GM18499 (cell line): ENCODE data around the gene ZSCAN16.

Experiments
- ATAC-seq: cut with Tn5 transposase; IDR thresholded peaks from one replicate; pipeline ENCODE4 v1.9.1; 2021; ENCODE audit warnings: moderate number of reproducible peaks; ENCODE audit not compliant: insufficient read depth, unreplicated experiment

ZSCAN16 gene

GRCh38 chr6:28167068-28167467 is 42.7 kb downstream of the ZSCAN16 start:
- ATAC-seq: no peak

- ATAC-seq: no peak
Observed at GRCh38 chr6:28167926-28168325, 43.5 kb downstream of the ZSCAN16 start.

DNA sequence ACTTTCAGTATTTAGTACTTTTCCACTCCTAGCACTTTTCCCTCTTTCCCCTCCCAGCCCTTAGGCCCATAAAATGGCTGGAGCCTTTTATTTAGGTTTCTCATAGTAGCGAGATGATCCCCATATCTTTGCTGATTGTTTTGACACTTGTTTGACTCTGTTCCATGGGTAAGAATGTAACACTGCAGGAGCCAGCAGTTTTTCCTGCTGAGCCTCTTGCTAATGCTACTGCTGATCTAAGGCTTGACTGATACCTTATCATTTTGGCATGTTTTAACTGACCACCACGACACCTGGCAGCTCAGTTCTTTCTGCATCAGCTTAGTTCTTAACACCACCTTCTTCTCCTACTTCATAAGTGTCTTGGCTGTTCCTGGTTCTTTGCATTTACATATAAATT is 46.9 kb downstream of the ZSCAN16 start:
- ATAC-seq: no peak

DNA sequence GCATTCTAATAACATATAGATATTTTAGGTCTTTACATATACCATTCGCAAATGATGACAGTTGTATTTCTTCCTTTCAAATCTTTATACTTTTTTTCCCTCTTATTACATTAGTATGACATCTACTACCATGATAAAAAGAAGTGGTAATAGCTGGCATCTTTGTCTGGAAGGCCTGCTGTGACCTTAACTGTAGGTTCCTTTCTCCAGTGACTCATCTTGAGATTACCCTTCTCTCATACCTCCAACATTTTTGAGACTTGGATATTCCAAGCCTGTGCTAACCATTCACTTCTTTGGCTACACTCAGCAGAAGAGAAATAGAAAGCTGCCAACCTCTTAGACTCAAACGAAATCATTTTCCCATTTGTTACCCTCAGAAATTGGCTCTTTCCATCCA is 47.6 kb downstream of the ZSCAN16 start:
- no peak for ATAC-seq

- no peak for ATAC-seq
Observed at GRCh38 chr6:28176373-28176772, 52.0 kb downstream of the ZSCAN16 start.
